GM12874 (cell line): ENCODE data around the gene LTB4R.

Experiments
- TF ChIP-seq, protein P1 (sequence below): IDR thresholded peaks from 2 replicates; pipeline ENCODE4 v1.5.1; 2011; ENCODE audit warnings: low read depth, mild to moderate bottlenecking, control low read depth, low read length, moderate library complexity; ENCODE audit not compliant: insufficient read depth

The LTB4R gene

DNA sequence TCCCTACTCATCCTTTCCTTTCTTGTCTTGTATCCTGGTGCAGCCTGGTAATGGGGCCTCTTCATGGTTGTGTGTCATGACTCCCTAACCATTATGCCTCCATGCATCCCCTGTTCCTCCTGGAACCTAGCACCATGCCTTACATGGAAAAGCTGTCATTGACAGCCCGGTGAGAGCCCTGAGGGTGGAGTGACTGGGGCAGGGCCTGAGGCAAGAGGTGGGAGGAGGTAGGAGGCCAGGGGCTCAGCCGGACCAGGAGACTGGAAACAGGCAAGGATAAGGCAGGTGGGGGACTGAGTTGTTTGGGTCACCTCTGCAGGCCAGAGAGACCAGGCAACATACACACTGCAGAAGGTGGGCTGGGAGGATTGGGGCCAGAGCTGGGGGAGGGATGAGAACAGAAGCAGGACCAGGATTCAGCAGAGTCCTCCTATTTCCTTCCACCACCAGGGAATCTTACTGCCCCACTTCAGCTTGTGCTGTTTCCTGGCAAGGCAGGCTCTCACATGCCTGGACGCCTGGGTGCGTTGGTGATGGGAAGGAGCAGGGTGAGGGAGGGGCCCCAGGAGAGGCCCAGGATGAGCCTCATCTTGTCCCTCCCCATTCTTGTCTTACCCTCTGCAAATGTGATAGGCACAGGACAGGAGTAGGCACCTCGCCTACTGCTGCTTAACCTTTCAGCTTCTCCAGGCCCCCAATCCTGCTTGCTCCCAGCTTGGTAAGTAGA is 1.6 kb upstream of the LTB4R start, which contains the start of gene LTB4R2:
Gene LTB4R2 (plus strand): TSS at position 603 of the 727 bp plus-strand sequence. CDS start 525 bp downstream, outside the sequence.
- TF ChIP-seq, protein P1, sequence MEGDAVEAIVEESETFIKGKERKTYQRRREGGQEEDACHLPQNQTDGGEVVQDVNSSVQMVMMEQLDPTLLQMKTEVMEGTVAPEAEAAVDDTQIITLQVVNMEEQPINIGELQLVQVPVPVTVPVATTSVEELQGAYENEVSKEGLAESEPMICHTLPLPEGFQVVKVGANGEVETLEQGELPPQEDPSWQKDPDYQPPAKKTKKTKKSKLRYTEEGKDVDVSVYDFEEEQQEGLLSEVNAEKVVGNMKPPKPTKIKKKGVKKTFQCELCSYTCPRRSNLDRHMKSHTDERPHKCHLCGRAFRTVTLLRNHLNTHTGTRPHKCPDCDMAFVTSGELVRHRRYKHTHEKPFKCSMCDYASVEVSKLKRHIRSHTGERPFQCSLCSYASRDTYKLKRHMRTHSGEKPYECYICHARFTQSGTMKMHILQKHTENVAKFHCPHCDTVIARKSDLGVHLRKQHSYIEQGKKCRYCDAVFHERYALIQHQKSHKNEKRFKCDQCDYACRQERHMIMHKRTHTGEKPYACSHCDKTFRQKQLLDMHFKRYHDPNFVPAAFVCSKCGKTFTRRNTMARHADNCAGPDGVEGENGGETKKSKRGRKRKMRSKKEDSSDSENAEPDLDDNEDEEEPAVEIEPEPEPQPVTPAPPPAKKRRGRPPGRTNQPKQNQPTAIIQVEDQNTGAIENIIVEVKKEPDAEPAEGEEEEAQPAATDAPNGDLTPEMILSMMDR: no peak

DNA sequence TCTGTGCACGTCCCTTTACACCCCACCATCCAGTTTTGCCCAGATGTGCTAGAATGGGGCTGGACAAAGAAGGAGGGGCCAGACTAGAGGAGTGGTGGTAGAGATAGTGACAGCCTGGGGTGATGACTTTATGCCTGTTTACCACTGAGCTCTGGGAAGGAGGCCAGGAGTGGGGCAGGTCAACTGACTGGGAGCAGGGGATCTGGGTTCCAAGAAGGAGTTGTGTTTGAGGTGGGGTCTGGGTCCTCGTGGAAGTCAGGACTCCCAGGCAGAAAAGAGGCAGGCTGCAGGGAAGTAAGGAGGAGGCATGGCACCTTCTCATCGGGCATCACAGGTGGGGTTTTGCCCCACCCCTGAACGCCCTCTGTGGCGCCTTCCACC is 1.0 kb upstream of the LTB4R start:
- TF ChIP-seq, protein P1: no peak

DNA sequence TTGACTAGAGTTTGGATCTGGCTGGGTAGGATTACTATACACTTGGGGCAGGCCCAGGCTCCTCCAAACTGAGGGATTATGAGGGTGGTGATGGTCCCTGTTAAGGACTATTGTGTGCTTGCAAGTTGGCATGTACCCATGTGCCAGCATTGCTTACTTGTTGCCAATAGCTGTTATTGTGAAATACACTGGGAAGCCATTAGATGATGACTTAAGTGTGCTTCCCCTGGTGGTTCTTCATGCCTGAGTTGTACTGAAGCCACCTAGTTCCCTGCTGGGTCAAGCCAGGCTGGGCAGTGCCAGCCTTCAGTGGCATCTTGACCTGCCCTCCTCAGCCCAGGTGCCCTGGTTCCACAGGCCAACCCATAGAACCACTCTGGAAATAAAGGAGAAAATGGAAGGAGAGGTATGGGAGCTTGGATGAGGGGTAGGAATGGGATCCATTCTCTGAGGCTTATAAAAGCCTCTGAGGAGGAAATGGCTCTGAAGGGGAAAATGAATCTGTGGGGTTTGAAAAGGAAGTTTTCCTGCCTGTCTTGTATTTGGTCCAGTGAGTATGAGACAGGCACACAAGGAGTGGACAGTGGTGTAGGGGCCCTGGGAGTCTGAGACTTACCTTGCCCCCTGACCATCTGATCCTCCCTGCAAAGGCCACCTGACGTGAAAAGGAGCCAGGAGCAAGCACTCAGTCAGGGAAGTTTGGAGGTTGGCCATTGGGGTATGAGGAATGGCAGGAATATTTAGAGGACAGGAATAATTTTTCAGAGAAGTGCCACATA is 724 bp downstream of the LTB4R start:
- TF ChIP-seq, protein P1: no peak

DNA sequence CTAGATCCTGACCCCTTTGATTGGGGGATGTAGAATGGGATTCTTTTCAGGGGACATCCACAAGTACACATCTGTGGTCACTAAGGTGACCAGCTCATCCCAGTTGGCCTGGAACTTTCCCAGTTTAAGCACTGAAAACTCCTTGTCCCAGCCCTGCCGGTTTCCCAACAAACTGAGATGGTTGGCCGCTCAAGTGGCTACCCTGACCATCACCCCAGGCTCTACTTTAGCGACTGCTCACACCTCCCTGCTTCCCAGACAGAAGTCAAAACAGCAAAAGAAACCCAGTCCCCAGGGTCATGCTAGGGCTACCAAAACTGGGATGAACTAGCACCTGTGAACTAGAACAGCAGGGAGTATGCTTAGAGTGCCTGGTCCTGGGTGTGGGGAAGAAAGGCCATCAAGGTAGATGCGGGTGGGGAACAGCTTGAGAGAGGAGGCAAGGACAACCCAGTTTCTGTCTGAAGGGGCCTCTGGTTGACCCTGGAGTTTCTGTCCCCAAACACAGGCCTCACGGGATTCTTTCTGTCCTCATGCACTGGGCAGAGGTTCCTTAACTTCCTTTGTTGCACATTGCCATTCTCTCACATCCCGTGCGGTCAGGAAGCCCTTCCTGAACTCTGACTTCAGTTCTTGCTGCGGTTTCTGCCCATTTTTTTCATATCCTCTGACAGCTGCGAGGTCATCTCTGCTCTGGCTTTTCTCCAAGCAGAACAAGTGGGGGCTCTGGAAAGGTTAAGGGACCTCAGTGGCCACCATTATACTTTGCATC is 1.6 kb downstream of the LTB4R start:
- TF ChIP-seq, protein P1: no peak

DNA sequence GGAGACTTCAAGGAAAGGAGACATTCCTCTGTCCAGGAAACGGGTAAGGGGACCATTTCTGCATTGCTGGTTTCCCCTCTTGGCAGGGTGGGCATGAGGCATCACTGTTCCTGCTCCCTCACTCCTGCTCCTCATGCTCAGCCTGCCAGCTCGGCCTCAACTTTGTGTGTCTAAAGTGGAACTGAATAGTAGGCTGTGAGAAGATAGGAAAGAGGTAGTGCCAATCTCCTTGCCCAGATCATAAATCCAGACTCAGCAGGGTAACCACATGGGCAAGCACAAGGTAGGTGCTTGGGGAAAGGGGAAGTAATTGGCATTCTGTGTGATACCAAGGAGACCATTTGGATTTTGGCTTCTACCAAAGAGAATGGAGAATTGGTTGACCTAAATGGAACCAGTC is 2.6 kb downstream of the LTB4R start:
- TF ChIP-seq, protein P1: no peak

DNA sequence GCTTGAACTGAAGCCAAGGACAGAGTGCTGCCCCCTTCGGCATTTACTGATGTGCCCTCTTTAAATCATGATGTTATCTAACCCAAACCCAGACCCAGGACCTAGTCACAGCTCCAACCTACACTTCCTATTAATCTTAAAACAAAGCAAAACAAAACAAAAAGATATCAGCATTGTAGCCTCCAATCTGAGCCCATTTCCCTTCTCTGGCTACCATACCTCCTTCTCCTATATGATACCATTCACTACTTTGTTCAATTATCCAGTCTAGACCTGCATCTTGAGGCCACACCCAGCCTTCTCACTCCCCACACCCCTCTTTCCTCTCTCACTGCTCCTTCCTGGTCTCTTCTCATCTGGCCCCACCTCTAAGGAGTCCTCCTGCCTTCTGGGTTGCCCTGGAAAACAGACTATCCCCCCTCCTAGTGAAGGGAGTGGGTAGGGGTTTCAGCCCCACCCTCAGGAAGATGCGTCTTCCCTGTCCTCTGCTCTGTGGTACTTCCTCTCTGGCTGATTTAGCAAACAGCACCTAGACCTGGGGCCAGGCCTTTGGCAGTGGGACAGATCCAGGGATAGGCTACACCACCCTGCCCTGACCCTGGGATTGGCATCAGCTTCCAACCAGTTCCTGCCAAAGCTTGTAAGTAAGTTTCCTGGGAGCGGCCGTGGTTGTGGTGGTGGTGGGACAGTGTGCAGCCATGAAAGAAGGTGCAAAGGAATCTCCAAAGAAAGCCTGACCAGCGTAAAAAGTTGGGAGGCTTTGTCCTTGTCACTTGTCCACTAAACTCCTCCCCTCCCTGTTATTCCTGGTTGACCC is 3.3 kb downstream of the LTB4R start:
- TF ChIP-seq, protein P1: no peak
